SK-N-MC (cell line): ENCODE data around the gene NBEA.
"Not testable (repeated sequence)": the region's sequence is repeated elsewhere in the genome, so short reads cannot be mapped to it uniquely, and the experiment has no call there.

Experiments
- DNase-seq: peaks from one replicate; pipeline ENCODE4 v3.0.0-alpha.2; 2011; ENCODE audit warnings: low read depth, low spot score
- H3K27ac ChIP-seq: fragments of 200-600 bp; sonication (generic); 2 replicates; pipeline ENCODE4 v1.5.1; 2016; ENCODE audit warnings: mixed run types
- H3K36me3 ChIP-seq: fragments of 200-600 bp; sonication (generic); 2 replicates; pipeline ENCODE4 v1.6.1; 2017; ENCODE audit warnings: antibody characterized with exemption, low read length, mixed read lengths; ENCODE audit not compliant: insufficient read depth
- H3K4me3 ChIP-seq: fragments of 200-600 bp; sonication (generic); 2 replicates; pipeline ENCODE4 v1.5.1; 2016
- H3K9ac ChIP-seq: fragments of 200-600 bp; sonication (generic); 2 replicates; pipeline ENCODE4 v1.8.0; 2017; ENCODE audit warnings: mixed run types, mixed read lengths; ENCODE audit not compliant: insufficient read length
- H3K9me3 ChIP-seq: fragments of 200-600 bp; sonication (generic); 2 replicates; pipeline ENCODE4 v1.6.1; 2017; ENCODE audit warnings: low read depth, mild to moderate bottlenecking, antibody characterized with exemption, low read length, moderate library complexity, mixed read lengths
- EZH2 ChIP-seq: fragments of 200-600 bp; sonication (generic); IDR thresholded peaks from one replicate; pipeline ENCODE4 v1.6.1; 2017; ENCODE audit warnings: antibody characterized with exemption
- FOXP2 ChIP-seq: optimal IDR thresholded peaks from 2 replicates; pipeline ENCODE3; 2011; ENCODE audit warnings: mild to moderate bottlenecking, moderate library complexity; ENCODE audit not compliant: insufficient read depth; ENCODE audit errors: extremely low read length, control extremely low read depth
- POLR2AphosphoS5 ChIP-seq: IDR thresholded peaks from 2 replicates; pipeline ENCODE4 v1.6.1; 2012; ENCODE audit warnings: mild to moderate bottlenecking, low read depth, low read length, borderline replicate concordance

Gene NBEA

GRCh38 chr13:35092751-35093150, 150.7 kb downstream of the NBEA start:
- Histone ChIP-seq H3K27ac (no peak overlapping the region), H3K9me3 (no peaks in the 10 kb centered on the region), H3K9ac (no peak overlapping the region), H3K36me3 (no peaks in the 10 kb centered on the region), H3K4me3 (no peak overlapping the region)
- no peak for DNase-seq
- TF ChIP-seq EZH2 (no peak), FOXP2 (no peak)

- TF ChIP-seq EZH2 (no peak), POLR2AphosphoS5 (no peak), FOXP2 (no peak)
- Histone ChIP-seq H3K27ac (no peak overlapping the region), H3K36me3 (no peaks in the 10 kb centered on the region), H3K9ac (no peak overlapping the region), H3K9me3 (no peaks in the 10 kb centered on the region), H3K4me3 (no peak overlapping the region)
- DNase-seq, result no peak
Measured at GRCh38 chr13:35093356-35093755, 151.3 kb downstream of the NBEA start.

- not testable (repeated sequence) for H3K36me3 ChIP-seq, H3K27ac ChIP-seq, DNase-seq, H3K9ac ChIP-seq, H3K9me3 ChIP-seq, H3K4me3 ChIP-seq
Measured at GRCh38 chr13:35106771-35107170, 164.7 kb downstream of the NBEA start.

- H3K27ac ChIP-seq, result no peak overlapping the region
- no peak overlapping the region for H3K4me3 ChIP-seq
- DNase-seq, result no peak
- H3K36me3 ChIP-seq, result no peaks in the 10 kb centered on the region
- H3K9me3 ChIP-seq, result no peaks in the 10 kb centered on the region
- TF ChIP-seq FOXP2 (no peak), POLR2AphosphoS5 (no peak), EZH2 (no peak)
- no peak overlapping the region for H3K9ac ChIP-seq
Measured at GRCh38 chr13:35107535-35107934, 165.5 kb downstream of the NBEA start.

- H3K4me3 ChIP-seq, H3K9ac ChIP-seq, H3K36me3 ChIP-seq, H3K27ac ChIP-seq, H3K9me3 ChIP-seq, DNase-seq: not testable (repeated sequence)
Measured at GRCh38 chr13:35113612-35114011, 171.5 kb downstream of the NBEA start.

- no peak for TF ChIP-seq EZH2
- no peak for TF ChIP-seq FOXP2
- TF ChIP-seq POLR2AphosphoS5, result no peak
- Histone ChIP-seq H3K9ac (no peak overlapping the region), H3K9me3 (no peaks in the 10 kb centered on the region), H3K4me3 (no peak overlapping the region), H3K27ac (no peak overlapping the region), H3K36me3 (no peaks in the 10 kb centered on the region)
- no peak for DNase-seq
Measured at GRCh38 chr13:35127466-35127865, 185.4 kb downstream of the NBEA start.

- DNase-seq, result no peak
Measured at GRCh38 chr13:35129500-35129899, 187.4 kb downstream of the NBEA start.

GRCh38 chr13:35131471-35131870, 189.4 kb downstream of the NBEA start:
- TF ChIP-seq FOXP2 (no peak), EZH2 (no peak), POLR2AphosphoS5 (no peak)
- Histone ChIP-seq H3K9ac (no peak overlapping the region), H3K4me3 (no peak overlapping the region), H3K27ac (no peak overlapping the region), H3K36me3 (no peaks in the 10 kb centered on the region), H3K9me3 (no peaks in the 10 kb centered on the region)
- no peak for DNase-seq

More at GRCh38 chr13:35129500-35129899, 187.4 kb downstream of the NBEA start:
- H3K36me3 ChIP-seq, result no peaks in the 10 kb centered on the region
- H3K9me3 ChIP-seq, result no peaks in the 10 kb centered on the region
- no peak overlapping the region for H3K9ac ChIP-seq
- TF ChIP-seq EZH2 (no peak), FOXP2 (no peak), POLR2AphosphoS5 (no peak)
- H3K4me3 ChIP-seq, result no peak overlapping the region
- no peak overlapping the region for H3K27ac ChIP-seq

- Histone ChIP-seq H3K36me3 (no peaks in the 10 kb centered on the region), H3K27ac (no peak overlapping the region), H3K9me3 (no peaks in the 10 kb centered on the region), H3K9ac (no peak overlapping the region), H3K4me3 (no peak overlapping the region)
- no peak for TF ChIP-seq FOXP2
- TF ChIP-seq EZH2, result no peak
- TF ChIP-seq POLR2AphosphoS5, result no peak
- DNase-seq, result no peak
Measured at GRCh38 chr13:35136585-35136984, 194.5 kb downstream of the NBEA start.
